ENCODE measurements around the gene FKBP8.

The FKBP8 gene

GRCh38 chr19:18576383-18576782 lies 33.0 kb upstream of the FKBP8 start:
- no peak for DNase-seq (ENCODE audit: low read depth)
- no peak for TF ChIP-seq CTCF (IDR thresholded peaks at IDR 0.05; ENCODE audit: low read depth, low read length, missing control alignments)
- no peak overlapping the region for H3K4me3 ChIP-seq (ENCODE audit: low read depth, low read length)
- in situ Hi-C loops (cut with HindIII; ENCODE audit: low sequenced_read_pairs) = loop anchor here (25.0 kb wide), 1 partner anchor 261 kb away; the partner anchor contains the start of gene UPF1

- no peak overlapping the region for H3K4me3 ChIP-seq (ENCODE audit: low read depth, low read length)
- in situ Hi-C loops (cut with HindIII; ENCODE audit: low sequenced_read_pairs) = loop anchor here (25.0 kb wide), 1 partner anchor 263 kb away; the partner anchor contains the start of gene UPF1
- TF ChIP-seq CTCF (IDR thresholded peaks at IDR 0.05; ENCODE audit: low read depth, low read length, missing control alignments) = no peak
- no peak for DNase-seq (ENCODE audit: low read depth)
Measured at GRCh38 chr19:18574691-18575291, 31.4 kb upstream of the FKBP8 start.

GRCh38 chr19:18571564-18572344 lies 28.4 kb upstream of the FKBP8 start, which contains the start of gene UBA52:
UBA52 (plus strand) TSS chr19:18571857; CDS start chr19:18573301, 1,444 bp downstream.
- no peak for TF ChIP-seq CTCF (IDR thresholded peaks at IDR 0.05; ENCODE audit: low read depth, low read length, missing control alignments)
- H3K4me3 ChIP-seq (ENCODE audit: low read depth, low read length) = peak within 1 kb of the TSS; percentile 95
- DNase-seq (ENCODE audit: low read depth) = peak; percentile 90
- in situ Hi-C loops (cut with HindIII; ENCODE audit: low sequenced_read_pairs) = no loop called here

GRCh38 chr19:18568367-18568766 lies 25.0 kb upstream of the FKBP8 start:
- in situ Hi-C loops (cut with HindIII; ENCODE audit: low sequenced_read_pairs) = no loop called here
- DNase-seq (ENCODE audit: low read depth) = no peak
- TF ChIP-seq CTCF (IDR thresholded peaks at IDR 0.05; ENCODE audit: low read depth, low read length, missing control alignments) = no peak
- H3K4me3 ChIP-seq (ENCODE audit: low read depth, low read length) = no peak overlapping the region

GRCh38 chr19:18566953-18567352 lies 23.6 kb upstream of the FKBP8 start:
- TF ChIP-seq CTCF (IDR thresholded peaks at IDR 0.05; ENCODE audit: low read depth, low read length, missing control alignments) = no peak
- in situ Hi-C loops (cut with HindIII; ENCODE audit: low sequenced_read_pairs) = no loop called here

GRCh38 chr19:18562086-18562485 lies 18.7 kb upstream of the FKBP8 start:
- in situ Hi-C loops (cut with HindIII; ENCODE audit: low sequenced_read_pairs) = no loop called here
- no peak for TF ChIP-seq CTCF (IDR thresholded peaks at IDR 0.05; ENCODE audit: low read depth, low read length, missing control alignments)
- no peak overlapping the region for H3K4me3 ChIP-seq (ENCODE audit: low read depth, low read length)
- DNase-seq (ENCODE audit: low read depth) = no peak

More at GRCh38 chr19:18566953-18567352, 23.6 kb upstream of the FKBP8 start:
- no peak overlapping the region for H3K4me3 ChIP-seq (ENCODE audit: low read depth, low read length)
- no peak for DNase-seq (ENCODE audit: low read depth)

Measured in astrocyte of the cerebellum (primary cell).